ENCODE data around the gene FAM13C.
"Not testable (repeated sequence)": the region's sequence is repeated elsewhere in the genome, so short reads cannot be mapped to it uniquely, and the experiment has no call there.

Gene FAM13C

GRCh38 chr10:59258890-59259289 lies 103.5 kb downstream of the FAM13C start:
- no peak for FAIRE-seq
- TF ChIP-seq SPI1 (IDR thresholded peaks at IDR 0.05; ENCODE audit: low read depth, low read length) (no peak), POU2F2 (IDR thresholded peaks at IDR 0.05; ENCODE audit: low read depth, low read length) (no peak), POLR2AphosphoS5 (IDR thresholded peaks at IDR 0.05; ENCODE audit: low read depth, low read length) (no peak), TAF1 (IDR thresholded peaks at IDR 0.05; ENCODE audit: low read depth, low read length) (no peak), POLR2A (IDR thresholded peaks at IDR 0.05; ENCODE audit: low read depth, low read length) (no peak), PAX5 (IDR thresholded peaks at IDR 0.05; ENCODE audit: insufficient read depth, low read length, severe bottlenecking) (no peak)
- no peak for DNase-seq (ENCODE audit: insufficient read length, low spot score)

DNA sequence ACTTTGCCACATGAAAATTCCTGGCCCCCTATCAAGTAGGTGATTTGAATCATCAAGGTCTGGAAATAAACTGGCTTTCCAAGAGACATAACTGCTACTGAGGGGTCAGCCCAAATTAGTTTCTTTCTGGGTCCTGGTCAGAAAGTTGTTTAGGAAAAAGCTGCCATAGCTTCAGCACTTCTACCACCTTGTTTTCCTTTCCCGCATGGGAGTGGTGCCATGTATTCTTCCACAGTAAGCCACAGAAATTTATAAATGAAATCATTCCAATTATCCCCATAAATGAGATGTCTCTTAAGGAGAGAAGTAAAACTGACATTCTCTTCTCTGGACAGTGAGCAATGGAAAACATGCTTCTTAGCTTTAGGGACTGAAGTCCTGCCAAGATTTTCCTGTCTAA lies 105.1 kb downstream of the FAM13C start:
- DNase-seq (ENCODE audit: insufficient read length, low spot score) (no peak), FAIRE-seq (no peak)
- TF ChIP-seq PAX5 (IDR thresholded peaks at IDR 0.05; ENCODE audit: insufficient read depth, low read length, severe bottlenecking), result no peak
- no peak for TF ChIP-seq POLR2AphosphoS5 (IDR thresholded peaks at IDR 0.05; ENCODE audit: low read depth, low read length)
- no peak for TF ChIP-seq TAF1 (IDR thresholded peaks at IDR 0.05; ENCODE audit: low read depth, low read length)
- TF ChIP-seq SPI1 (IDR thresholded peaks at IDR 0.05; ENCODE audit: low read depth, low read length), result no peak

- FAIRE-seq, result no peak
- no peak for DNase-seq (ENCODE audit: insufficient read length, low spot score)
- TF ChIP-seq POLR2AphosphoS5 (IDR thresholded peaks at IDR 0.05; ENCODE audit: low read depth, low read length), result no peak
- no peak for TF ChIP-seq POU2F2 (IDR thresholded peaks at IDR 0.05; ENCODE audit: low read depth, low read length)
- TF ChIP-seq PAX5 (IDR thresholded peaks at IDR 0.05; ENCODE audit: insufficient read depth, low read length, severe bottlenecking), result no peak
- TF ChIP-seq SPI1 (IDR thresholded peaks at IDR 0.05; ENCODE audit: low read depth, low read length), result no peak
- TF ChIP-seq TAF1 (IDR thresholded peaks at IDR 0.05; ENCODE audit: low read depth, low read length), result no peak
- no peak for TF ChIP-seq POLR2A (IDR thresholded peaks at IDR 0.05; ENCODE audit: low read depth, low read length)
Measured at GRCh38 chr10:59255463-59255862, 106.9 kb downstream of the FAM13C start.

- TF ChIP-seq POU2F2 (IDR thresholded peaks at IDR 0.05; ENCODE audit: low read depth, low read length) (no peak), POLR2AphosphoS5 (IDR thresholded peaks at IDR 0.05; ENCODE audit: low read depth, low read length) (no peak), SPI1 (IDR thresholded peaks at IDR 0.05; ENCODE audit: low read depth, low read length) (no peak), POLR2A (IDR thresholded peaks at IDR 0.05; ENCODE audit: low read depth, low read length) (no peak), TAF1 (IDR thresholded peaks at IDR 0.05; ENCODE audit: low read depth, low read length) (no peak), PAX5 (IDR thresholded peaks at IDR 0.05; ENCODE audit: insufficient read depth, low read length, severe bottlenecking) (no peak)
- no peak for DNase-seq (ENCODE audit: insufficient read length, low spot score)
- no peak for FAIRE-seq
Measured at GRCh38 chr10:59252491-59252890, 109.9 kb downstream of the FAM13C start.

DNA sequence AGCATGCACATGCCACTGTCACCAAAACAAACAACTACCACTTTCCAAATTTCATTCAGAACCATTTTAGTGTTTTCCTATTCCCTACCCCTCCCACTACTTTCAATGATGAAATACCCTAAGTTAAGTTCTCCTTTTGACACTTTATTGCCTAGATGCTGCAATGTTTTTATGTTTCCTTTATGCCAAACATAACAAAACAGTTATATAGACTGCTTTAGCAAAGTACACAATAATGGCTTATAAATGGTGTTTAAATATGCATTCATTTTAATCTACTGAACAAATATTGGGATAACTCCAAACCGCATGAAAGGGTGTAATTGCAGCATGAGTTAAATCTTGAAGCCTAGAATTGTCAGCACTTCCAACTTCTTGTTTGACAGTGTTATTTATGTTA lies 116.7 kb downstream of the FAM13C start:
- TF ChIP-seq POU2F2 (IDR thresholded peaks at IDR 0.05; ENCODE audit: low read depth, low read length), result no peak
- TF ChIP-seq TAF1 (IDR thresholded peaks at IDR 0.05; ENCODE audit: low read depth, low read length), result no peak
- no peak for TF ChIP-seq POLR2A (IDR thresholded peaks at IDR 0.05; ENCODE audit: low read depth, low read length)
- FAIRE-seq (no peak), DNase-seq (ENCODE audit: insufficient read length, low spot score) (no peak)

- DNase-seq (ENCODE audit: insufficient read length, low spot score), result no peak
- no peak for TF ChIP-seq POLR2AphosphoS5 (IDR thresholded peaks at IDR 0.05; ENCODE audit: low read depth, low read length)
- no peak for TF ChIP-seq POLR2A (IDR thresholded peaks at IDR 0.05; ENCODE audit: low read depth, low read length)
- no peak for TF ChIP-seq POU2F2 (IDR thresholded peaks at IDR 0.05; ENCODE audit: low read depth, low read length)
- TF ChIP-seq SPI1 (IDR thresholded peaks at IDR 0.05; ENCODE audit: low read depth, low read length), result no peak
- TF ChIP-seq PAX5 (IDR thresholded peaks at IDR 0.05; ENCODE audit: insufficient read depth, low read length, severe bottlenecking), result no peak
- no peak for TF ChIP-seq TAF1 (IDR thresholded peaks at IDR 0.05; ENCODE audit: low read depth, low read length)
- no peak for FAIRE-seq
Measured at GRCh38 chr10:59244871-59245270, 117.5 kb downstream of the FAM13C start.

DNA sequence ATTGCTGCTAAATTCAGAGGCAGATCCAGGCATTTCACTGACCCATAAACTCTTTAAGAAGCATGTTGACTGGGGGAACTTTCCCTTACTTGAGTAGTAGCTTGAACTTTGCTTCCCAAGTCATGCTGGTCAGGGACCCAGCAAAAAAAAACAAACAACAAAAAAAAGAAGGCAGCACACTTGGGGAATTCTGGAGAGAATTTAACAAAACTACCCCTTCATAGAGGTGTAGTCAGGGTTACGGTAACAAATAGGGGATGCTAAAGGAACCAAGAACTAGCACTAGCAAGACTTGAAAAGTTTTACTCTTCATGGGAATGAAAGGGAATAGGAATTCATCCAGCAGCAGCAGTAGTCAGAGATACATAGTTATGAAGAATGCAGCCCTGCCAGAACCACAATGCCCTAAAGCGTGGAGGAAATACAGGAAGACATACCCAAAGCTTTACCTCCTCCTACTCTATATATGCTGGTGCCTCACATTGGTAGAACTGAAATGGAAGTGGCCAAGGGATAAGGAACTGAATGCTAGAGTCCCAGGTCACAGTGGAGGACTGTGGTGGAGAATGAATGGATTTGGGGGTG lies 118.6 kb downstream of the FAM13C start:
- DNase-seq (ENCODE audit: insufficient read length, low spot score) (no peak), FAIRE-seq (no peak)
- TF ChIP-seq PAX5 (IDR thresholded peaks at IDR 0.05; ENCODE audit: insufficient read depth, low read length, severe bottlenecking), result no peak
- no peak for TF ChIP-seq POLR2AphosphoS5 (IDR thresholded peaks at IDR 0.05; ENCODE audit: low read depth, low read length)

DNA sequence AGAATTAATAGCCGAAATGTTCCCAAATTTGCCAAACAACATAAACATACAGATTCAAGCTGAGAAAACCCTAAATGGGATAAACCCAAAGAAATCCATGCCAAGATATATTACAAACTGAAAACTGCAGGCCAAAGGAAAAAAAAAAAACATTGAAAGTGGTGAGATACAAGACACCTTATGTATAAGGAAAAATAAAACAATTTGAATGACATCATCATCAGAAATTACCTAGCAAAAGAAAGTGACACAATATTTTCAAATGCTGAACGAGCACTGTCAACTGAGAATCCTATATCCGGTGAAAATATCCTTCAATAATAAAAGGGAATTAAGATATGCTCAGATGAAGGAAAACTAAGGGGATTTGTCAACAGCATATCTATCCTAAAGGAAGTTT lies 119.4 kb downstream of the FAM13C start:
- FAIRE-seq (no peak), DNase-seq (ENCODE audit: insufficient read length, low spot score) (no peak)
- TF ChIP-seq POLR2A (IDR thresholded peaks at IDR 0.05; ENCODE audit: low read depth, low read length) (no peak), TAF1 (IDR thresholded peaks at IDR 0.05; ENCODE audit: low read depth, low read length) (no peak), PAX5 (IDR thresholded peaks at IDR 0.05; ENCODE audit: insufficient read depth, low read length, severe bottlenecking) (no peak), SPI1 (IDR thresholded peaks at IDR 0.05; ENCODE audit: low read depth, low read length) (no peak), POLR2AphosphoS5 (IDR thresholded peaks at IDR 0.05; ENCODE audit: low read depth, low read length) (no peak), POU2F2 (IDR thresholded peaks at IDR 0.05; ENCODE audit: low read depth, low read length) (no peak)

GRCh38 chr10:59242057-59242456 lies 120.3 kb downstream of the FAM13C start:
- no peak for TF ChIP-seq POLR2AphosphoS5 (IDR thresholded peaks at IDR 0.05; ENCODE audit: low read depth, low read length)
- no peak for TF ChIP-seq POLR2A (IDR thresholded peaks at IDR 0.05; ENCODE audit: low read depth, low read length)
- TF ChIP-seq PAX5 (IDR thresholded peaks at IDR 0.05; ENCODE audit: insufficient read depth, low read length, severe bottlenecking), result no peak
- no peak for TF ChIP-seq SPI1 (IDR thresholded peaks at IDR 0.05; ENCODE audit: low read depth, low read length)
- TF ChIP-seq TAF1 (IDR thresholded peaks at IDR 0.05; ENCODE audit: low read depth, low read length), result no peak
- TF ChIP-seq POU2F2 (IDR thresholded peaks at IDR 0.05; ENCODE audit: low read depth, low read length), result no peak
- DNase-seq (ENCODE audit: insufficient read length, low spot score) (no peak), FAIRE-seq (no peak)

GRCh38 chr10:59240582-59241183 lies 121.7 kb downstream of the FAM13C start:
- TF ChIP-seq TAF1 (IDR thresholded peaks at IDR 0.05; ENCODE audit: low read depth, low read length), result no peak
- TF ChIP-seq POLR2AphosphoS5 (IDR thresholded peaks at IDR 0.05; ENCODE audit: low read depth, low read length), result no peak
- no peak for TF ChIP-seq PAX5 (IDR thresholded peaks at IDR 0.05; ENCODE audit: insufficient read depth, low read length, severe bottlenecking)
- TF ChIP-seq POU2F2 (IDR thresholded peaks at IDR 0.05; ENCODE audit: low read depth, low read length), result no peak
- no peak for TF ChIP-seq POLR2A (IDR thresholded peaks at IDR 0.05; ENCODE audit: low read depth, low read length)
- no peak for TF ChIP-seq SPI1 (IDR thresholded peaks at IDR 0.05; ENCODE audit: low read depth, low read length)
- DNase-seq (ENCODE audit: insufficient read length, low spot score) (no peak), FAIRE-seq (no peak)

DNA sequence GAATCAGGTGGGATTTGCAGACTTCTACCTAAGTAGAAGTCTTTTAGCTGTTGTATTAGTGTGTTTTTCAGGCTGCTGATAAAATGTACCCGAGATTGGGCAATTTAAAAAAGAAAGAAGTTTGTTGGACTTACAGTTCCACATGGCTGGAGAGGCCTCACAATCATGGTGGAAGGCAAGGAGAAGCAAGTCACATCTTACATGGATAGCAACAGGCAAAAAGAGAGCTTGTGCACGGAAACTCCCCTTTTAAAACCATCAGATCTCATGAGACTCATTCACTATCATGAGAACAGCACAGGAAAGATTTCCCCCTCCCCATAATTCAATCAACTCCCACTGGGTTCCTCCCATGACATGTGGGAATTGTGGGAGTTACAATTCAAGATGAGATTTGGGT lies 123.2 kb downstream of the FAM13C start:
- FAIRE-seq; DNase-seq (ENCODE audit: insufficient read length, low spot score): not testable (repeated sequence)

Data from GM12891 (cell line).